SH-SY5Y (cell line): ENCODE results near the gene LACTB.

ENCODE experiments used
- GATA2 ChIP-seq: IDR thresholded peaks from 2 replicates; pipeline ENCODE4 v1.6.1; 2011; ENCODE audit warnings: mild to moderate bottlenecking, low read depth, low read length
- GATA3 ChIP-seq: IDR thresholded peaks from 2 replicates; pipeline ENCODE4 v1.6.1; 2011; ENCODE audit warnings: low read depth, mild to moderate bottlenecking, low read length, moderate library complexity

- no peak for TF ChIP-seq GATA2
- no peak for TF ChIP-seq GATA3
Measured at GRCh38 chr15:63157118-63157843, 35.6 kb downstream of the LACTB start, which contains the start of gene RPS27L.
